HG03342 (cell line): ENCODE measurements around the gene CACTIN.
"Not testable (repeated sequence)": the region's sequence is repeated elsewhere in the genome, so short reads cannot be mapped to it uniquely, and the experiment has no call there.

ENCODE experiments used
- ATAC-seq: cut with Tn5 transposase; IDR thresholded peaks from one replicate; pipeline ENCODE4 v1.9.1; 2021; ENCODE audit warnings: mild to moderate bottlenecking, moderate library complexity; ENCODE audit not compliant: unreplicated experiment

Gene CACTIN

DNA sequence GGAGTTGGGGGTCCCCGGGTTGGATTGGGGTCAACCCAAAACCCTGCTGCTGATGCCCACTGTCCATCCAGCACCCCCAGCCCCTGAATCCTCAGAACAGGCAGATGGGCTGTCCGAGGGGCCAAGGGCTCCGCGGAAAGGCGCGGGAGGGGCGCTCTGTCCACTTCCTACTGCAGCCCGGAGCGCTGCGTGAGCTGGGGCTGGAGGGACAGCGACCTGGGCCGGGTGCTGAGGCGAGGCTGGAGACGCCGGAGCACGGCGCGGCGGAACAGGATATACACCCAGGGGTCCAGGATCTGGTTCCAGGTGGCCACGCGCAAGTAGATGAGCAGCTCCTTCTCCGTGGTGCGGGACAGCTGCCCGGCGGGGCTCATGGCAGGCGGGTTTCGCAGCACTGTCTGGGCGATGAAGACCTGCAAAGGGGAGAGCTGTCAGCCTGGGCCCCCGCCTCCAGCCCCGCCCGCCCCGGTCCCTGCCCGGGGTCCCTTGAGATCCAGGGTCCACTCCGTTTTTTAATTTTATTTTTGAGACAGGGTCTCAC, 31.0 kb downstream of the CACTIN start:
- ATAC-seq = no peak

DNA sequence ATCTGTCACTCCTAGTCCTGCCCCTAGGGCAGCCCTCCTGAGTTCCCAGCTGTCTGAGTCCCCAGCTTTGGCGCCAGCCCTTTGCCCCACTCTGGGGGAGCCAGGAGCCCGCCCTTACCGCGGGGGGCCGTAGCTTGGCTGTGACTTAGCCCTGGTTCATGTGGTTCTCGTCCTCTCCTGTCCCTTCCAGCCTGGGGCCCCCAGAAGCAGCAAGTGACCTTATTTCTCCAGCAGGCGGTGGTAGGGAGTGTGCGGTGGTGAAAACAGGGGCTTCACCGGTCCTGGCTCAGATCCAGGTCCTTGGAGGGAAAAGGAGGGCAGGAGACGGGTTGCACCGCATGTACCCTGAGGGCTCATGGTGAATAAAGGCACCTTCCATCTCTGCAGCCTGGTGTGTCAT, 33.4 kb downstream of the CACTIN start:
- ATAC-seq = no peak

GRCh38 chr19:3591876-3592613, 34.5 kb downstream of the CACTIN start:
- ATAC-seq = no peak

DNA sequence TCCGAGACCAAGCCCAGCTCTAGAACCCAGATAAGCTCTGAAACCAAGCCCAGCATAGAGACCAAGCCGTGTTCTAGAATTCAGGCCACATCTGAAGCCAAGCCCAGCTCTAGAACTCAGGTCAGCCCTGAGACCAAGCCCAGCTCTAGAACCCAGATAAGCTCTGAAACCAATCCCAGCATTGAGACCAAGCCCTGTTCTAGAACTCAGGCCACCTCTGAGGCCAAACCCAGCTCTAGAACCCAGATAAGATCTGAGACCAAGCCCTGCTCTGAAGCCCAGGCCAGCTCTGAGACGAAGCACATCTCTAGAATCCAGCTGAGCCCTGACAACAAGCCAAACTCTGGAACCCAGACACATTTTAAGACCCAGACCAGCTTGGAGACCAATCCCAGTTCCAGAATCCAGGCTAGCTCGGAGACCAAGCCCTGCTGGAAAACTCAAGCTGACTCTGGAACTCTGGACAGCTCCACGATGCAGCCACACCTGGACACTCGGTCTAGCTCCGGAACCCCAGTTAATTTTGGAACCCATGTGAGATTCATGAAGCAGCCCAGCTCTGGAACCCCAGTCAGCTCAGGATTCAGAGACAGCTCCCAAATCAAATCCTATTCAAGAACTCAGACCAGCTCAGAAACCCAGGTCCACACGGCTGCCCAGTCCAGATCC, 35.5 kb downstream of the CACTIN start:
- no peak for ATAC-seq

GRCh38 chr19:3589949-3590348, 36.6 kb downstream of the CACTIN start:
- ATAC-seq = no peak

DNA sequence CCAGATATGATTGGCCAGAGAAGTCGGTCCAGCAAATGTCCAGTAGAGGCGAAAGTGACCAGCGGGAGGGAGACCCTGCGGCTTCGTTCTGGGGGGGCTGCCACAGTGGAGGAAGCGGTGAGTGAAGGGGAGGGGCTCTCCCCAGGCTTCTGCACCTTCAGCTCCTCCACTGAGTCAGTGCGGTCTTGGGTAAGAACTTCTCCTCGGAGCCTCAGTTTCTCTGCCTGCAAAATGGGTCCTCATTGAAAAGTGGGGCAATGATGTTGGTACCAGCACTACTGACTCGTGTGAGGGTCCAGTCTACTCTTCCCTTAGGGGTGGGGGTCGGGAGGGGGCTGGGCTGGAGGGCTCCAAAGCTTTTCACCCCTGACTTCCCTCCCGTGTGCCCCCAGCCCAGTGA, 37.2 kb downstream of the CACTIN start:
- no peak for ATAC-seq

DNA sequence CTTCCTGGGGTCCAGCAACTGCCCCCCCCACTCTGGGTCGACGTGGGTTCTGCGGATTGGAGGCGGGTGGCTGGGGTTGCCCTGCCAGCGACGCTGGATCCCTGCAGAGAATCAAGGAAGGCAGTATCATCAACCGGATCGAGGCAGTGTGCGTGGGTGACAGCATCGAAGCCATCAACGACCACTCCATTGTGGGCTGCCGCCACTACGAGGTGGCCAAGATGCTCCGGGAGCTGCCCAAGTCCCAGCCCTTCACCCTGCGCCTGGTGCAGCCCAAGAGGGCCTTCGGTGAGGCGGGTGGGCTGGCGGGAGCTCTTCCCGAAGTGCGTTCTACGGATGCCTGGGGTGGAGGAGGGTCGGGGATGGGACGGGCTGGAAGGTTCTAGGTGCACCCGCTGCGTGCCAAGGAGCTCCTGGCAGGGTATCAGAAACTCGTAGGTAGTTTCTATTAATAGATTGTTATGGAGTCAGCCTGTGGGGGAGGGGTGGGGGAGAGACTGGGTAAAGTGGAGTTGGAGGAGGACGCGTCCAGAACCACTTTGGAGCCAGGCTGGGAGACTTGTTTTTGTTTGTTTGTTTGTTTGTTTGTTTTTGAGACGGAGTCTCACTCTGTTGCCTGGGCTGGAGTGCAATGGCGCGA, 39.8 kb downstream of the CACTIN start:
- no peak for ATAC-seq

GRCh38 chr19:3586127-3586626, 40.4 kb downstream of the CACTIN start:
- no peak for ATAC-seq

DNA sequence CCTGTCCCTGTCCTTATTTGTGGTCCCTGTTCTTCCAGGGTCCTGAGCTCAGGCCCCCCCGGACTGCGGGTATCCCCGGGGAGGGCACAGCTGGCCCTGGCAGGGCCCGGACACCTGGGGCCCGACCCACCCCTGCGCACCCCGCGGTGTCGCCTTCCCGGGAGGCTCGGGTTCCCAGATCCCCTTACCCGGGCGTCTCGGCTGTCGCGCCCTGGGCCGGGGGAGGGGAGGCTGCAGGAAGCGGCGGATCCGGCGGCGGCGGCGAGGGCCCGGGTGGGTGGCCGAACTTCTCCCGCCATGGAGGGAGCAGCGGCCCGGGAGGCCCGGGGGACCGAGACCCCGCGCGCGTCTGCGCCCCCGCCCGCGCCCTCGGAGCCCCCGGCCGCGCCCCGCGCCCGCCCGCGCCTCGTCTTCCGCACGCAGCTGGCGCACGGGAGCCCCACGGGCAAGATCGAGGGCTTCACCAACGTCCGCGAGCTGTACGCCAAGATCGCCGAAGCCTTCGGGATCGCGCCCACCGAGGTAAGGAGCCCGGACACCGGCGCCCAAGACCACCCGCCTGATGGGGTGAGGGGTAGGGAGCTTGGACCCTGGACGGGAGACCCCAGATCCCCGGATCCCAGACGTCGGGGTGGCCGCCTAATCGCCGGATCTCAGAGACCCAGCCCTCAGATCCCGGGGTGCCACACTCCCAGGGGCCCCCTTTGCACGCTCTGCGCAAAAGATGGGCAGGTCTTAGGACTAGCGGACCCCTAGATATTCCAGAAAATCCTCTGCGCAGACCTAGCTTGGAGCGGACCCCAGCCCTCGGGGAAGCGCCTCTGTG, 41.1 kb downstream of the CACTIN start, which contains the start of gene GIPC3:
Gene GIPC3, plus strand, starts transcription at position 178 of the 826 bp plus-strand sequence. Its CDS starts 120 bp downstream, at position 298.
- no peak for ATAC-seq

DNA sequence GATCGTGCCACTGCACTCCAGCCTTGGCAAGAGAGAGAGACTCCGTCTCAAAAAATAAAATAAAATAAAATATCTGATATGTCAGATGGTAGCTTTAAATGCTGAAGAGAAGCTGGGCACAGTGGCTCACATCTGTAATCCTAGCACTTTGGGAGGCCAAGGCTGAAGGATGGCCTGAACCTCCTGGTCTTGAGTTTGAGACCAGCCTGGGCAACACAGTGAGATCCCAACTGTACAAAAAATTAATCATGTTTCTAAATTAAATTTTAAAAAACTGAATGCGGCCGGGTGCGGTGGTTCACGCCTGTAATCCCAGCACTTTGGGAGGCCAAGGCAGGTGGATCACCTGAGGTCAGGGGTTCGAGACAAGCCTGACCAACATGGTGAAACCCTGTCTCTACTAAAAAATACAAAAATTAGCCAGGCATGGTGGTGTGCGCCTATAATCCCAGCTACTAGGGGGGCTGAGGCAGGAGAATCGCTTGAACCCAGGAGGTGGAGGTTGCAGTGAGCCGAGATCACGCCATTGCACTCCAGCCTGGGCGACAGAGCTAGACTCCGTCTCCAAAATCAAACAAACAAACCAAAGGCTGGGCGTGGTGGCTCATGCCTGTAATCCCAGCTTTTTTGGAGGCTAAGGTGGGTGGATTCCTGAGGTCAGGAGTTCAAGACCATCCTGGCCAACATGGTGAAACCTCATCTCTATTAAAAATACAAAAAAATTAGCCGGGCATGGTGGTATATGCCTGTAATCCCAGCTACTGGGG, 42.4 kb downstream of the CACTIN start:
- ATAC-seq = not testable (repeated sequence)

- not testable (repeated sequence) for ATAC-seq
Measured at GRCh38 chr19:3581792-3582191, 44.8 kb downstream of the CACTIN start.

DNA sequence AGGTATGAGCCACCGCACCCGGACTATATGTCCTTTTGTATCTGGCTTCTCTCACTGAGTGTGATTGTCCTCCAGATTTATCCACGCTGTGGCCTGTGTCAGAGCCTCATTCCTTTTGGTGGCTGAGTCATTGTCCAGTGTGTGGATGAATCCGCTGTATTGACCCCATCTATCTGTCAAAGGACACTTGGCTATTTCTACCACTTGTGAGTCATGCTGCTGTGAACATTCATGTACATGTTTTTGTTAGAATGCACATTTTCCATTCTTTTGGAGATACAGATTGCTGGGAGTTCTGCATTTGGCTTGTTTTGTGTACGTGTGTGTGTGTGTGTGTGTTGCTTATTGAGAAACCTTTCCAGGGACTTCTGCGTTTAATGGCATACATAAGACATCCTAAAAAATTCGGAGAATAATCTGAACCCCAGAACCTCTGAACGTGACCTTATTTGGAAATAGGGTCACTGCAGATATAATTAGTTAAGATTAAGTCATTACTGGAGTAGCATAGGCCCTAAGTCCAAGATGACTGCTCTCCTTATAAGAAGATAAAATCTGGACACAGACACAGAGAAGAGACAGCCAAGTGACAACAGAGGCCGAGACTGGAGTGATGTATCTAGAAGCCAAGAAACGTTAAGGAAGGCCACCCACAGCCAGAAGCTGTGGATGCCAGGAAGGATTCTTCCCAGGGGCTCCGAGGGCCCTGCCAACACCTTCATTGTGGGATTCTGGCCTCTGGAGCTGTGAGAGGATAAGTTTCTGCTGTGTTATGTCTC, 46.2 kb downstream of the CACTIN start:
- ATAC-seq = no peak

DNA sequence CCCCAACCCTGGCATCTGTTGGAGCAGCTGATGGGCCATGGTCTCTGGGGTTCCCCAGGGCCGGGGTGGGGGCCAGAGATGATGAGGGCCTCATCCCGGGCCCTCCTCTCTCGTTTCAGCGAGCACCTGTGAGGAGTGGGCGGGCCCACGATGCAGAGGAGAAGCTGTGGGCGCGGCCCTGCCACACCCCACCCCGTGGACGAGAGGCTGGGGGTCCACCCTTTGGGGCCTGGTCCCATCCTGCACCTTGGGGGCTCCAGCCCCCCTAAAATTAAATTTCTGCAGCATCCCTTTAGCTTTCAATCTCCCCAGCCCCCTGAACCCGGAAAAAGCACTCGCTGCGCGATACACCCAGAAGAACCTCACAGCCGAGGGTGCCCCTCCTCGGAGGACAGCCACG, 48.2 kb downstream of the CACTIN start:
- no peak for ATAC-seq

- ATAC-seq = no peak
Measured at GRCh38 chr19:3577723-3578344, 48.8 kb downstream of the CACTIN start.

DNA sequence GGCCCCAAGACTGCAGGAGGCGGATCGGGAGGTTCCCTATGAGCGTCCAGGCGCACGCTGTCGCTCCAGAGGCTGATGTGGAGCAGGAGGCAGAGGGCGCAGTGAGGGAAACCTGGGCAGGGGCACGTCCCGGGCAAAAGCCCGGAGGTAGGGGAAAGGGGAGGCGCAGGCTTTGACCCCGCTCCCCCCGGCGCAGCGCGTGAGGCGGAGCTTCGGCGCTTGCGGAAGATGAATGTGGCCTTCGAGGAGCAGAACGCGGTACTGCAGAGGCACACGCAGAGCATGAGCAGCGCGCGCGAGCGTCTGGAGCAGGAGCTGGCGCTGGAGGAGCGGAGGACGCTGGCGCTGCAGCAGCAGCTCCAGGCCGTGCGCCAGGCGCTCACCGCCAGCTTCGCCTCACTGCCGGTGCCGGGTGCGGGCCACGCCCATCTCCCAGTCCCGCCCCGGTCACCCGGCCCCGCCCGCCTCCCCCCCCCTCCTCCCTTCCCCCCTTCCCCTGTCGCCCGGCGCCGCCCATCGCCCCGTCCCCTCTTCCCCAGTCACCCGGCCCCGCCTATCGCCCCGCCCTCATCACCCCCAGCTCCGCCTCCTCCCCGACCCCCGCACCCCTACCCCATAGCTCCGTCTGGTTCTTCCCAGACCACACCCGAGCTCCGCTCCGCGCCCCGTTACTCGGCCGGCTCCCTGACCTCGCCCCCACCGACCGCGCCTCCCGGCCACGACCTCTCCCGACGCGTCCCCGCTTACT, 49.7 kb downstream of the CACTIN start:
- ATAC-seq = no peak

- no peak for ATAC-seq
Measured at GRCh38 chr19:3575949-3576673, 50.5 kb downstream of the CACTIN start.

GRCh38 chr19:3575260-3575741, 51.3 kb downstream of the CACTIN start:
- ATAC-seq = no peak
